ENCODE data around the gene CEP76.
A peak's percentile ranks its signal among the peaks of the same experiment; 100 is the strongest.

The CEP76 gene

GRCh38 chr18:12702221-12703095 is at the start of gene CEP76, which contains the start of gene PSMG2:
Gene CEP76, minus strand, starts transcription at chr18:12702723. Its CDS starts 175 bp downstream, at chr18:12702548.
Gene PSMG2, plus strand, starts transcription at chr18:12703042. Its CDS starts 66 bp downstream, at chr18:12703108.
- peak in 1 of 2 experiments; percentile 31 for DNase-seq

GRCh38 chr18:12751891-12752290 is 49.4 kb upstream of the CEP76 start:
- DNase-seq: no peak

GRCh38 chr18:12751503-12751884 is 49.0 kb upstream of the CEP76 start:
- DNase-seq: no peak

- DNase-seq: no peak
These were observed 48.4 kb upstream of the CEP76 start for GRCh38 chr18:12750715-12751502.

GRCh38 chr18:12750076-12750714 is 47.7 kb upstream of the CEP76 start:
- DNase-seq: no peak

- no peak for DNase-seq
These were observed 46.6 kb upstream of the CEP76 start for GRCh38 chr18:12749121-12749520.

- no peak for DNase-seq
These were observed 46.1 kb upstream of the CEP76 start for GRCh38 chr18:12748671-12749070.

GRCh38 chr18:12747530-12748315 is 45.2 kb upstream of the CEP76 start:
- DNase-seq: no peak

GRCh38 chr18:12745095-12745795 is 42.7 kb upstream of the CEP76 start:
- no peak for DNase-seq

- DNase-seq: no peak
These were observed 41.6 kb upstream of the CEP76 start for GRCh38 chr18:12744103-12744502.

- DNase-seq: no peak
These were observed 39.9 kb upstream of the CEP76 start for GRCh38 chr18:12742453-12742852.

- DNase-seq: no peak
These were observed 38.8 kb upstream of the CEP76 start for GRCh38 chr18:12741351-12741750.

GRCh38 chr18:12737243-12737902 is 34.9 kb upstream of the CEP76 start:
- no peak for DNase-seq

- peak in 1 of 2 experiments; percentile 5 for DNase-seq
These were observed 24.4 kb upstream of the CEP76 start for GRCh38 chr18:12726774-12727550.

GRCh38 chr18:12726331-12726730 is 23.8 kb upstream of the CEP76 start:
- no peak for DNase-seq

- DNase-seq: no peak
These were observed 20.2 kb upstream of the CEP76 start for GRCh38 chr18:12722731-12723130.

GRCh38 chr18:12721495-12722275 is 19.2 kb upstream of the CEP76 start:
- DNase-seq: no peak

GRCh38 chr18:12711446-12711845 is 8.9 kb upstream of the CEP76 start:
- no peak for DNase-seq

GRCh38 chr18:12703664-12704063 is 1.1 kb upstream of the CEP76 start:
- no peak for DNase-seq

Data from cerebellar nuclear complex (tissue), 1 donor.